ENCODE measurements around the gene QKI. TPM values are rescaled to one million over a fixed set of nuclear protein-coding genes. Genes with fewer than 3 reads are reported as not detected.
"Not testable (repeated sequence)": the region's sequence is repeated elsewhere in the genome, so short reads cannot be mapped to it uniquely, and the experiment has no call there.

The QKI gene
- 184 and 217 TPM in 2 replicates for total RNA-seq (2014; rRNA removed; shearing (Covaris generic))

GRCh38 chr6:163414117-163414945, at the start of gene QKI:
TSS of gene QKI (plus strand) at chr6:163414718. CDS start at chr6:163415194, 476 bp downstream.
- DNase-seq (ENCODE audit: low read depth): peak; percentile 92

GRCh38 chr6:163366288-163366687, 48.2 kb upstream of the QKI start:
- DNase-seq (ENCODE audit: low read depth): no peak

GRCh38 chr6:163367497-163368183, 46.9 kb upstream of the QKI start:
- DNase-seq (ENCODE audit: low read depth): no peak

GRCh38 chr6:163369141-163369540, 45.4 kb upstream of the QKI start:
- DNase-seq (ENCODE audit: low read depth): no peak

GRCh38 chr6:163369628-163370365, 44.7 kb upstream of the QKI start:
- DNase-seq (ENCODE audit: low read depth): no peak

GRCh38 chr6:163370464-163371117, 43.9 kb upstream of the QKI start:
- no peak for DNase-seq (ENCODE audit: low read depth)

- DNase-seq (ENCODE audit: low read depth): no peak
Observed at GRCh38 chr6:163371129-163371528, 43.4 kb upstream of the QKI start.

GRCh38 chr6:163373240-163373639, 41.3 kb upstream of the QKI start:
- no peak for DNase-seq (ENCODE audit: low read depth)

GRCh38 chr6:163375361-163375760, 39.2 kb upstream of the QKI start:
- DNase-seq (ENCODE audit: low read depth): no peak

- DNase-seq (ENCODE audit: low read depth): no peak
Observed at GRCh38 chr6:163376187-163376586, 38.3 kb upstream of the QKI start.

- DNase-seq (ENCODE audit: low read depth): no peak
Observed at GRCh38 chr6:163377561-163377960, 37.0 kb upstream of the QKI start.

- DNase-seq (ENCODE audit: low read depth): no peak
Observed at GRCh38 chr6:163380216-163380615, 34.3 kb upstream of the QKI start.

GRCh38 chr6:163381118-163381756, 33.3 kb upstream of the QKI start:
- DNase-seq (ENCODE audit: low read depth): no peak

- DNase-seq (ENCODE audit: low read depth): not testable (repeated sequence)
Observed at GRCh38 chr6:163383396-163383795, 31.1 kb upstream of the QKI start.

GRCh38 chr6:163383912-163384311, 30.6 kb upstream of the QKI start:
- DNase-seq (ENCODE audit: low read depth): peak; percentile 48

GRCh38 chr6:163384510-163384909, 30.0 kb upstream of the QKI start:
- DNase-seq (ENCODE audit: low read depth): no peak

GRCh38 chr6:163385503-163385902, 29.0 kb upstream of the QKI start:
- DNase-seq (ENCODE audit: low read depth): not testable (repeated sequence)

GRCh38 chr6:163386329-163386908, 28.1 kb upstream of the QKI start:
- DNase-seq (ENCODE audit: low read depth): no peak

- DNase-seq (ENCODE audit: low read depth): no peak
Observed at GRCh38 chr6:163387317-163387716, 27.2 kb upstream of the QKI start.

GRCh38 chr6:163389354-163389753, 25.2 kb upstream of the QKI start:
- DNase-seq (ENCODE audit: low read depth): no peak

GRCh38 chr6:163390770-163391169, 23.7 kb upstream of the QKI start:
- no peak for DNase-seq (ENCODE audit: low read depth)

Measured in Daoy (cell line).